ENCODE results near the gene PLXDC2. TPM values are rescaled to one million over a fixed set of nuclear protein-coding genes. Genes with fewer than 3 reads are reported as not detected.

PLXDC2 gene
- polyA plus RNA-seq, 1 donor, result 30.7 TPM

DNA sequence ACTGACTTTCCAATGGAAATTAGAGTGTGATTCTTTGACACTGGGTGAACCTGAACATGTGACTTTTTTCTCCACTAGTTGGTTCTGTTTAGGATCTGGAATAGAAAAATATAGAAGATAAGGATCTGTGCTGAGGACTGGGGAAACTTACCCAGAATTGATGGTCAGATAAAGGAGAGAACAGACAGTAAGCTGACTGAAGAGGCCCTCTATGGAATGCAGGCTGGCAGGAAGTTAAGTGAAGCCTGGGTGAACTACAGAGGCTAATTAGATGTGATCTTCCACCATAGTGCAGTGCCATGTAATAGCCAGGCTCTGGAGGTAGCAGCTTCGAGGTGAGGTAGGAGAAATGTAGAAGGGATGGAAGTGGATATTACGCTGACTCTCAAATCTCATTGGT is 455.3 kb downstream of the PLXDC2 start:
- no peak for DNase-seq (ENCODE audit: low read depth)

- no peak for DNase-seq (ENCODE audit: low read depth)
These were observed 456.4 kb downstream of the PLXDC2 start for GRCh38 chr10:20272608-20273007.

DNA sequence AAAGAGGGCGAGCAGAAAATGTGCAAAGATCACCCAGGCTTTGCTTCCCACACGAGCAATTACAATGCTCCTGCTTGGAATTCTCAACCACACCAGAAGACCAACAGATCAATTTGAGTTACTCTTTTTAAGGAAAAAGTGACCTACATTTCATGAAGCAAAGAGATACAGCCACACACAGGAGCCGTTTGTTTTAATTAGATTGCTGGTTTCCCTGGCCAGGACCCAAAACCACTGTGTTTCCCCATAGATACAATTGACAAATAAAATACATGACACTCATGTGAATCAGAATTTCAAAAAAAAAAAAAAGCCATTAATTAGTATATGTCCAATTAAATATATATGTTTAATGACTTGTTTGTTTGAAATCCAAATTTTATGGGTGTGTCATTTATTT is 458.3 kb downstream of the PLXDC2 start:
- no peak for DNase-seq (ENCODE audit: low read depth)

GRCh38 chr10:20276127-20276979 is 460.1 kb downstream of the PLXDC2 start:
- DNase-seq (ENCODE audit: low read depth), result no peak

GRCh38 chr10:20277820-20278219 is 461.6 kb downstream of the PLXDC2 start:
- no peak for DNase-seq (ENCODE audit: low read depth)

GRCh38 chr10:20281579-20281978 is 465.3 kb downstream of the PLXDC2 start:
- no peak for DNase-seq (ENCODE audit: low read depth)

DNA sequence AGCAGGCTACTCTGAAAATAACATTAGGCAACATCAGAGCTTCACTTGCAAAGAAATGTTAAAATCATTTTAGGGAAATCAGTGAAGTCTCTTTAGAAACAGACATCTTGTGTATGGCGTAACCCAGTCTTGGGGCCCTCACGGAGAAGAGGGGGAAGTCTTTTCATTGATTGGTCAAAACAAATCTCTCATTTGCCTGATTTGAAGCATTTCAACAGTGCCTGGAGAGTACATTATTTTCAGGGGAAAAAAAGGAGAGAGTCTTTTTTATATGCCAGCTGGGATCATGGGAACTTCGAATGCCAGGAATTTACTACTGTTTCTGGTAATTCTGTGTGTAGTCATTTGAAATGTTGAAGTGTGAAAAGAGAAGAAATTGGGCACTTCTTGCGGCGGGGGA is 471.4 kb downstream of the PLXDC2 start:
- DNase-seq (ENCODE audit: low read depth), result no peak

DNA sequence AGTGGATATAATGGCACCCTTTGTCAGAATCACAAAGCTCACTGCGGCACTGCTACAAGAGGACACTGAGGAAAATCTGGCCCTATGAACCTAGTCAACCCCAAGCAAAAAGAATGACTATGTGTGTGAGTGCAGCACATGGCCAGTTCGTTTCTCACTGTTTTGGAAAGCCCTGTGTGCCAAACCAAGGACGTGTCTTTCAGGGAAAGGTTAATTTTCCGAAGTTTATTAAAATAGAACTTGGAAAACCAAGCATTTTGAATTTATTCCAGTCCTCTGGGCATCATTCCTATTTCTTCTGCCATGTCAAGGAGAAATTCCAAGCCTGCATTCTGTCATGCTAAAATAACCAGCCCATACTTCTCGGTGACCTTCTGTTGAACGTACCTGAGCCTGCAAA is 471.8 kb downstream of the PLXDC2 start:
- DNase-seq (ENCODE audit: low read depth), result no peak

DNA sequence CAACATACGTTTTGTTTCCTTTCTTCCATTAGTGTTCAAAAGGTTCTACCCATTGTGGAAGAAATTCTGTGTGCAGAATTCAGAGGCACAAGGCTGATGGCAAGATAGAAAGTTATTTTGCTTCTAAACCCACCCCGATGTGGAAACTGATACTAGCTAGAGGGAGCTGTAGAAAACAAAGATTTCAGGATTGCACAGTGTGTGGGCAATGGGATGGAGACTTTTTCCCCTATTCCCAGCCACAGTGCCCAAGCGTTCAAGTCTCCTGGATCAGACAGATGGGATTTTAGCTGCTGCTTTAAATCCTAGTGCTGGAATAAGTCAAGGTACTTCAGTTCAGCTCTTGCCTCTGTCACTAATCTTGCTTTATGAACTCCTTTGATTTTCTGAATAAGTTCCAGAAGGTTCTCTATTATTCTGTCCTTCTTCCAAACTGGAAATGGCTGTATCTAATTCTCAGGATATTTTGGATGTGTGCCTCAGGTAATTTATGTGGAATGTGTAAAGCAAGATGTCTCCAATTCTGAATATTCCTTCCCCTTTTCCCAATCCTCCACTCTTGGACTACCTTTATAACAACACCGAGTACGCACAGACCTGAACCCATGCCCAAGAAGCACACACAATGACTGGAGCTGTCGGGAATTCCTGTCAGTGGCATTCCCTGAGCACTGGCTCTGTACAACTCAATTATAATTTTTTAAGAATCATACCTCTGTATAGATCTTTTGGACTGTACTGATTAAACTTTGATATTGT is 473.0 kb downstream of the PLXDC2 start:
- no peak for DNase-seq (ENCODE audit: low read depth)

DNA sequence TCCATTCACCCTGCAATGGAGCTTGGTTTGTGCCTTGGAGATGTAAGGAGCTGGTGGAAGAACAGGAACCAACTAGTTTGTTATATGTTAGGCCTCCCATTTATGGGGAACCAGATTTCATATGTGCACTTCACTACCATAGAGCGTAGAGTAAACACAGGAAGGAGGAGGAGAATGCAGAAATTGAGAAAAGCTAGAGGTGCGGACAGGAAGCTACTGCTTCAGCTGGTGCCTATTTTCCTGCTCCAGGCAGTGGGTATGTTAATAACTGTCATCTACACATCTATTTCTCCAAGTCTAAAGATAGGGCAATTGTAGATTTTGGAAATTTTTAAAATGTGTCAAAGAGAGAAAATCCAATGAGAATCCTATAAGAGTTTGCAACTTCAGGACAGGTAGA is 482.2 kb downstream of the PLXDC2 start:
- no peak for DNase-seq (ENCODE audit: low read depth)

- DNase-seq (ENCODE audit: low read depth), result no peak
These were observed 483.0 kb downstream of the PLXDC2 start for GRCh38 chr10:20299034-20299736.

DNA sequence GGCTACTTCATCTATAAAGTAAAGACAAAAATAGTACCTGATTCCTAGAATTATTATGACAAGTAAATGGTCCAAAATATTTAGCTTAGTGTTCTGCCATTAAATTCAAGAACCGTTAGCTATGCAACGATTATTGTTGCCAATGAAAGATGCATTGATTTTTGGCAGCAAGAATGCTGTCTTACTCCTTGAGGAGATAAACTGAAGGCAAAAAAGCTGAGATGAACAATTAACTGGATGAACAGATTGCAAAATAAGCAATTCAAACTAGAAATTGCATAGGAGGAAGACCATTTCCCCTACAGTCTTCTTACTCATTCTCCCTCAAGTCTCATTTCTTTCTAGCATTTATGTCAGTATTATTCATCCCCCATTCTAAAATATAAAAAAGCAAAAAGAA is 484.5 kb downstream of the PLXDC2 start:
- DNase-seq (ENCODE audit: low read depth), result no peak

DNA sequence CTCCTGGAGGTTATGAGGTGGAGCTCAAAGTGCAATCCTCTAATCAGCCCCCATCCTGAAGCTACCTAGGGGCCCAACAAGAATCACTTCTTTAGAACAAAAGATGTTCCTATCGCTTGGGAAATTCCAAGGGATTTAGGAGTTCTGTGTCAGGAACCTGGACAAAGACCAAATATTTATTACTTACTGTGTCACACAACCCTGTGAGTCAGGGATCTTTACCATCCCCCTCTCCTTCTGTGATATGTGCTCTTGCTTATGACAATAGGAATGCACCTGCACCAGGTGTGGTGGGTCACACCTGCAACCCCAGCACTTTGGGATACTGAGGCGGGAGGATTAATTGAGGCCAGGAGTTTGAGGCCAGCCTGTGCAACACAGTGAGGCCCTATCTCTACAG is 485.8 kb downstream of the PLXDC2 start:
- DNase-seq (ENCODE audit: low read depth), result no peak

DNA sequence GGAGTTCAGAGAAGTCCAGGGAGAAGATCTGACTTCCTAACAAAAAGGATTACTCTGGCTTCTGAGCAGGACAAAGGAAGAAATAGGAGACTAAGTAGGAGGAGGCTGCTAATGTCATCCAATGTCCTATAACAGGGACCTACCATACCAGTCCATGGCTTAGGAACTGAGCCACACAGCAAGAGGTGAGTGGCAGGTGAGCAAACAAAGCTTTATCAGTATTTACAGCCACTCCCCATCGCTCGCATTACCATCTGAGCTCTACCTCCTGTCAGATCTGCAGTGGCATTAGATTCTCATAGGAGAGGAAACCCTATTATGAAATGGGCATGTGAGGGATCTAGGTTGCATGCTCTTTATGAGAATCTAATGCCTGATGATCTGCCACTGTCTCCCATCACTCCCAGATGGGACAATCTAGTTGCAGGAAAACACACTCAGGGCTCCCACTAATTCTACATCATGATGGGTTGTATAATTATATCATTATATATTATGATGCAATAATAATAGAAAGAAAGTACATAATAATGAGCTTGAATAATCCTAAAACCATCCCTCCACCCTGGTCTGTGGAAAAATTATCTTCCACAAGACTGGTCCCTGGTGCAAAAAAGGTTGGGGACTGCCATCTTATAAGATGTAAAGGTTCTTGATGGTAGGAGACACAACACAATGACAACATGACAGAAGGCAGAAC is 487.4 kb downstream of the PLXDC2 start:
- no peak for DNase-seq (ENCODE audit: low read depth)

- peak; percentile 43 for DNase-seq (ENCODE audit: low read depth)
These were observed 497.4 kb downstream of the PLXDC2 start for GRCh38 chr10:20313665-20314064.

DNA sequence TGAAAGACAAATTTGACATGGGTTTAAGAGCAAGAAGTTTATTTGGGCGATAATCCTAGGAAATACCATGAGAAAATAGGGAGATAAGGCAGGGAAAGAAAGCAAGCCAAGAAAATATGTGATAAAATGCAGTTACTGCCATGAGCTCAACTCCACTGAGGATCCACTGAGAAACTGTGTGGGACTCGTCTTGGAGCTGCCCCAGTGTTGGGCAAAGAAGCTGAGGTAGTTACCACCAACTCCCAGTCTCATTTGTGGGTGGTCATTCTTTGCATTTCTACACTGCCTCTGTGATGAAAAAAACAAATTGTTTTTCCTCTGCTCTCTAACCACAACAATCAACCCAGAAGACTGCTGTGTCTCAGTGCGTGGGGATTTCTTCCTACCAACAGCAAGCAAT is 498.2 kb downstream of the PLXDC2 start:
- DNase-seq (ENCODE audit: low read depth), result no peak

DNA sequence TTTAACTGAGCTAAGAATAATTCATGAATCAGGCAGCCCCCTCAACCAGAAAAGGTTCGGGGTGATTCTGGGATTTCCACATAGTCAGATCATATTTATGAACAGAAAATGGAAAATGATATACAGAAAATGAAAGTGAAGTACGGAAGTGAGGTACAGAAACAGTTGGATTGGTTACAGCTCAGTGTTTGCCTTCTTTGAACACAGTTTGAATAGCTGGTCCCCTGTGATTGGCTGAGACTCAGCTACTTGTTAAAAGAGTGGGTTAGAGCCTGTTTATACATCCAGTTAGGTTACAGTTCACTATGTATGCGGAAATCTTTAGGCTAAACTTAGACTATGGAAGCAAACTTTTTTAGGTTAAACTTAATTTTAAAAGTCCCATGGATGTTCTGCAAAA is 511.7 kb downstream of the PLXDC2 start:
- DNase-seq (ENCODE audit: low read depth), result no peak

GRCh38 chr10:20330246-20330645 is 514.0 kb downstream of the PLXDC2 start:
- no peak for DNase-seq (ENCODE audit: low read depth)

- no peak for DNase-seq (ENCODE audit: low read depth)
These were observed 518.3 kb downstream of the PLXDC2 start for GRCh38 chr10:20334559-20334958.

Data from forelimb muscle (tissue), 1 donor.